Activated naive CD4-positive, alpha-beta T cell treated with anti-CD3 and anti-CD28 coated beads for 36 hours (primary cell): Measurements from ENCODE around the gene HTR3A. TPM values are rescaled to one million over a fixed set of nuclear protein-coding genes. Genes with fewer than 3 reads are reported as not detected.
A peak's percentile ranks its signal among the peaks of the same experiment; 100 is the strongest.

Experiments used
- CTCF ChIA-PET: fragments of 350-600 bp; sonication (Branson Sonifier 250); formaldehyde crosslinking; loops from one replicate; lab custom pipeline; 2021; ENCODE audit warnings: antibody characterized with exemption; lab: Charles Lee
- DNase-seq: peaks from one replicate; pipeline ENCODE4 v3.0.0-alpha.2; 2020
- H3K27ac Mint-ChIP-seq: one replicate; pipeline ENCODE4 v1.8.0; 2021; ENCODE audit warnings: mild to moderate bottlenecking, mixed read lengths
- H3K27me3 Mint-ChIP-seq: one replicate; pipeline ENCODE4 v1.8.0; 2021; ENCODE audit warnings: low read depth, mixed read lengths
- H3K36me3 Mint-ChIP-seq: one replicate; pipeline ENCODE4 v1.8.0; 2021; ENCODE audit warnings: low read depth, mixed read lengths
- H3K4me1 Mint-ChIP-seq: one replicate; pipeline ENCODE4 v1.8.0; 2021; ENCODE audit warnings: low read depth, mixed read lengths
- H3K4me3 Mint-ChIP-seq: one replicate; pipeline ENCODE4 v1.8.0; 2021; ENCODE audit warnings: mild to moderate bottlenecking, moderate library complexity, mixed read lengths
- H3K9me3 Mint-ChIP-seq: one replicate; pipeline ENCODE4 v1.8.0; 2021; ENCODE audit warnings: mixed read lengths
- intact Hi-C: fragments of 100-400 bp; cut with micrococcal nuclease; formaldehyde crosslinking; loops from one replicate; pipeline ENCODE4 v1.15.1; 2023
- total RNA-seq, 2 experiments: library from RNA; stranded (reverse); gene quantifications; one replicate each; pipeline ENCODE4 v1.2.3, GENCODE V29; 2021

Gene HTR3A
- total RNA-seq, 2 experiments from 2014 or later: not detected

DNA sequence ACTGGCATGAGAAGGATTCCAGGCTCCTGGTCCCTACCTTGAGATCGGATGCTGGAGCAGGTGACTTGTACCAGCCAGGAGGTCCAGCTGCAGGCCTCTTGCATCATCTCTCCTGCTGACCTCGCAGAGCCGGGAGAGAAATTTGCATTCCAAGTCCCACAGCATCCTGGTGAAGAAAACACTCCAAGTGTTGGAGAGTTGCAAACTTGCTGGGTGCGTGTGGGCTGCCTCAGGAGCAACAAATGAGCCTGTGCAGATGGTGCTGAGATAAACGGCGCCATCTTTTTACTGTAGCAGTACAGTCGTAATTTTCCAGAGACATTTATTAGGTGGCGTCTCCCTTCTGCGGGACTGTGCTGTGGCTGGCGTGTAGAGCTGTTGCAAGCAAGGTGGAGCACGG, 52.5 kb downstream of the HTR3A start:
- no peak overlapping the region for H3K4me3 Mint-ChIP-seq
- H3K9me3 Mint-ChIP-seq: no peaks in the 10 kb centered on the region
- intact Hi-C loops: no loop called here
- no peak overlapping the region for H3K27ac Mint-ChIP-seq
- CTCF ChIA-PET: interaction anchor here (0.6 to 3.4 kb wide), 3 partner anchors 52 to 235 kb away, joined by 3 to 15 read pairs (median 6); no protein-coding TSS in a partner anchor
- H3K36me3 Mint-ChIP-seq: no peaks in the 10 kb centered on the region
- no peaks in the 10 kb centered on the region for H3K27me3 Mint-ChIP-seq
- no peak for DNase-seq
- peaks cover 7% of the 10 kb centered on the region for H3K4me1 Mint-ChIP-seq

DNA sequence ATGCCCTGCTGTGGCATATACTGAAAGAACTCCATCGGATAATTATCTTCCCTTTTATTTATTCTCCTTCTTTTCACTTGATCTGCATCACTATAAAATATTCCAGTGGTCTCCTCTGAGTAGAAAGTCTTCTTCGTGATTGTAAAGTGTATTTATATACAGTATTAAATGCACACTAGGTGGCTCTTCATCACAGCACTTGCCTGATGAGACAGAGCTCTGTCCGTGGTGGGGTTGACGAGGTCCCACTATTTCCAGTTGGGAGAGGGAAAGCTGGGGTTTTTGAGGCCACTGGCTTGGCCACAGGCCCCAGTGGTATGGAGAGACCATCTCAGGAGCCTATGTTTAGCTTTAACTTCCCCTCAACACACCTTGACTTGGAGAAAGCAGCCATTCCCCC, 53.0 kb downstream of the HTR3A start:
- DNase-seq: no peak
- H3K36me3 Mint-ChIP-seq: no peaks in the 10 kb centered on the region
- H3K27ac Mint-ChIP-seq: no peak overlapping the region
- CTCF ChIA-PET: interaction anchor here (0.6 to 3.4 kb wide), 4 partner anchors 33 to 235 kb away, joined by 3 to 15 read pairs (median 6); no protein-coding TSS in a partner anchor
- H3K4me1 Mint-ChIP-seq: peaks cover 7% of the 10 kb centered on the region
- intact Hi-C loops: no loop called here
- H3K4me3 Mint-ChIP-seq: no peak overlapping the region
- H3K9me3 Mint-ChIP-seq: no peaks in the 10 kb centered on the region
- no peaks in the 10 kb centered on the region for H3K27me3 Mint-ChIP-seq

DNA sequence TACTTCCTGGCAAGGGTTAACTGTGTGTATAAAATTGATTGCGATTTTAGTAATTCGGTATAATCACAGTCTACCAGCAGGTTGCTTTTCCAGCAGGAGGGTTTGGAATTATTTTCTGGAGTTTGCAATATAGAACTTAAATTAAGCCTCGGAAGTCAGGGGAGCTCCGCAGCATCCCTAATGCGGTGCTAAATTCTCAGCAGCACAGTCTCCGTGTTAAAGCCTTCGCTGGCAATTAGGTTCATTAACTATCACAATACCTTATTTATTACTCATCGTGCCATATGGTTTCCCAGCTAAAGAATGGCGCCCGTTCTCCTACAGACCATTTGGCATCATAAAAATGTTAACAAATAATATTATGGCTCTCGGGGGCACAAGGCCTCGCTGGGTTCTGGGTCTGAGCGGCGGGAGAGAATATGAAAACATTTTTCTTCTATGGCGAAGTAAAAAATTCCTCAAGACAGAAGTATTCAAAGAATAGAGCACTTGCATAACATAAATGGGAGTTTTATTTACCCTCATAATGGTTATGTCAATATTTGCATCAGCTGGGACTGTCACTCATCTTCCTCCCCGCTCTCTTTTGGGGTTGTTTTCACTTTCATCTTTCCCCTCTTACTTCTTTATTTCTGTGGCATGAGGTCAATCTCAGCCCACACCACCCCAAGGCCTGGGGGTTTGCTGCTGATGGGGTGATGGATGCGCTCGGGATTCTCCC, 56.5 kb downstream of the HTR3A start:
- no peak for DNase-seq
- intact Hi-C loops: no loop called here
- Mint-ChIP-seq H3K4me1 (peaks cover 7% of the 10 kb centered on the region), H3K36me3 (no peaks in the 10 kb centered on the region), H3K9me3 (no peaks in the 10 kb centered on the region), H3K27me3 (no peaks in the 10 kb centered on the region), H3K4me3 (no peak overlapping the region), H3K27ac (no peak overlapping the region)
- CTCF ChIA-PET: no interaction called here

DNA sequence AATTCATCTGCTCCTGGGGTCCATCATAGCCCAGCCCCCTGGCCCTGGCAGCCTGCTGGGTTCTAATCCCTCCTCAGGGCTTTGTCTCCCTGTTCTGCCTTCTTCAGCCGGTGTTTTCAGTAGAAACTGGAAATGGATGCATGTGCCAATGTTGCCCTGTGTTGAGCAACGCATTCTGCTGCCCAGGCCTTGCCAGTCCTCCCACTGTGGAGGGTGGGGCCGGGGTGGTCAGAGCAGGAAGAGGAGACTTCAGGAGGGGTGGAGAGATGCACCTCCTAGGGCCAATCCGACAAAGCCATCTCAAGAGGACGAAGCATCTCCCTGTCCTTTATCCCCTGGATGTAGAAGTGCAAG, 57.0 kb downstream of the HTR3A start:
- CTCF ChIA-PET: no interaction called here

DNA sequence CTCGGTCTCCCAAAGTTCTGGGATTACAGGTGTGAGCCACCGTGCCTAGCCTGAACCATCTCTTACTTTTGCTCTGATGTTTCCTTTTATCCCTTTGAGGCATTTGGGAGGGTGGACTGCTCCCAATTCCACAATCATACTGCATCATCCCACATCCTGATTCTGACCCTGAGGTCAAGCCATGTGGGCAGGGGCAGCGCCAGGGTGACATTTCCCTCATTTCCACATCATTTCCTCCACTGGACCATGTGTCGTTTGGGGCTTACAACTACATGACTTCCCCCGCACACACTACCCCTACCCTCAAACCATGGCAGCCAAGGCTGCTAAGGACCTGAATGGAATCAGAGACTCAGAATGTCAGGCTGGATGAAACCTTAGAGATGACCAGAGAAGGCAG, 58.2 kb downstream of the HTR3A start:
- DNase-seq: no peak
- Mint-ChIP-seq H3K4me1 (peaks cover 2% of the 10 kb centered on the region), H3K27me3 (no peaks in the 10 kb centered on the region), H3K36me3 (no peaks in the 10 kb centered on the region), H3K27ac (no peak overlapping the region), H3K9me3 (no peaks in the 10 kb centered on the region), H3K4me3 (no peak overlapping the region)
- CTCF ChIA-PET: interaction anchor here (7.8 kb wide), 1 partner anchor 228 kb away, joined by 74 read pairs; no protein-coding TSS in a partner anchor
- intact Hi-C loops: no loop called here

More for the DNA sequence above, 57.0 kb downstream of the HTR3A start:
- no peaks in the 10 kb centered on the region for H3K9me3 Mint-ChIP-seq
- no peaks in the 10 kb centered on the region for H3K27me3 Mint-ChIP-seq
- peaks cover 4% of the 10 kb centered on the region for H3K4me1 Mint-ChIP-seq
- H3K27ac Mint-ChIP-seq: no peak overlapping the region
- no peaks in the 10 kb centered on the region for H3K36me3 Mint-ChIP-seq
- intact Hi-C loops: no loop called here
- H3K4me3 Mint-ChIP-seq: no peak overlapping the region
- DNase-seq: no peak

DNA sequence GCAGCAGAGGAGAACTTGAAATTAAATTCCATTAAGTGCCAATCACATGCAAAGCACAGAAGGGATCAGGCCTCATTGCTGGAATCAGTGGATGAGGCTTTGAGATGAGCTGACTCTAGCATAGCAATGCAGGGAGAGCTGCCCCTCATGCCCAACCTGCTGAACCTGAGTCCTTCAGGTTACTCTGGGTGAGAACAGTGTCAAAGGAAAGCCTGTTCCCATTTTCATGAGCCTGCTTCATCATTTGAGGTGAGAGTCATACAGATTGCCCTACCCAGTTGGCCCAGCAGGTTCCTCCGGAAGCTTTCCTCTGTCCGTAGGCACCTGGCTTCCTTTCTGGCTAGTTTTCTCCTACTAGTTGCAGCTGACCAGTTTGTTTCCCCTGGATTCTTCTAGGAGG, 58.7 kb downstream of the HTR3A start:
- intact Hi-C loops: no loop called here
- no peaks in the 10 kb centered on the region for H3K27me3 Mint-ChIP-seq
- H3K9me3 Mint-ChIP-seq: no peaks in the 10 kb centered on the region
- DNase-seq: no peak
- H3K4me1 Mint-ChIP-seq: peaks cover 2% of the 10 kb centered on the region
- no peaks in the 10 kb centered on the region for H3K36me3 Mint-ChIP-seq
- no peak overlapping the region for H3K27ac Mint-ChIP-seq
- H3K4me3 Mint-ChIP-seq: no peak overlapping the region
- CTCF ChIA-PET: interaction anchor here (7.8 kb wide), 1 partner anchor 228 kb away, joined by 74 read pairs; no protein-coding TSS in a partner anchor

DNA sequence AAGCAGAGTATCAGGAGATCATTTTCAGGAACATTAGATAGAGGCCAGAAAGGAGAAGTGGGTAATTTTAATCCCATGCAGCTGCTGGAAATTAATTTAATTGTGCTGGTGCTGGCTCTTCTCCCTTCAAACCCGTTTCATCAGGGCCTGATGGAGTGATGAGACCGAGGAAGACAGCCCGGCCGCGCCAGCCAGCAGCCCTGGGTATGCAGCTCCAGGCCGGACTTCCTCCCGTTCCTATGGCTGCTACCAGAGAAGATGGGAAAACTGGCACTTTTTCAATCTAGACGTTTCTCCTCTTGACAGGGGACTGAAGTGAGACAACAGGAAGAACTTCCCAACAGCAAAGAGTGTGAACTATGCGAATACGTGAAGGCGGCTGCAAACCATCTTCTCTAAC, 60.0 kb downstream of the HTR3A start:
- no peak overlapping the region for H3K27ac Mint-ChIP-seq
- no peaks in the 10 kb centered on the region for H3K36me3 Mint-ChIP-seq
- intact Hi-C loops: loop anchor here (5.0 kb wide), 1 partner anchor 728 kb away; no protein-coding TSS in a partner anchor
- CTCF ChIA-PET: interaction anchor here (0.9 to 7.8 kb wide), 5 partner anchors 11 to 233 kb away, joined by 3 to 74 read pairs (median 5); no protein-coding TSS in a partner anchor
- H3K27me3 Mint-ChIP-seq: no peaks in the 10 kb centered on the region
- no peaks in the 10 kb centered on the region for H3K9me3 Mint-ChIP-seq
- no peak for DNase-seq
- no peak overlapping the region for H3K4me3 Mint-ChIP-seq
- peaks cover 2% of the 10 kb centered on the region for H3K4me1 Mint-ChIP-seq

DNA sequence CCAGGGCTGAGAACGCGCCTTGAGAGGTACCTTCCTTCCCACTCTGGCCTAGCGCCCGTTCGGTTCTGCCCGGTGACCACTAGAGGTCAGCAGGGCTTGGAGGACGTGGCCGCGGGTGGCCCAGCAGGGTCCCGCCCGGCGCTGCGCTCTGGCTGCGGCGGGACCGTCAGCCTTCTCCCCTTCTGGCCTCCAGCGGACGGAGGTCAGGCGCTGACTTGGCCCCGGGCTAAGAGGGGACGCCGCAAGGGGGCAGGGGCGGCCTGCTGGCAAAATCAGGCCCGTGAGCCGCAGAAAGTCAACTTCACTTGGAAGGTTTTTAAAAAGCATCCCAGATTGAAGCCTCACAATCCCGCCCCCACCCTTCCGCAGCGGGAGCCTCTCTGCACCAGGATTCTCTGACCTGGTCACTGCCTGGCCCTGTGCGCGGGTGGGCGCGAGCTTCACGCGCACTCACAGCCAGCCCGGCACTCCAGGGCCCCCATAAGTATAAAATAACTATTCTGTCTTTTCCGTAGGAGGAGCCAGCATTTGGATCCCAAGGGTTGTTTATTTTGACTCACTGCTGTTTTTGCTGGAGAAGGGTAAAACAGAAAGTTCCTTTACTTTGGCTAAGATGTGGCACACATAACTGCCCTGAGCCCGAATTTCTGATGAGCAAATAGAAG, 61.4 kb downstream of the HTR3A start:
- no peak overlapping the region for H3K27ac Mint-ChIP-seq
- CTCF ChIA-PET: interaction anchor here (0.7 to 7.8 kb wide), 11 partner anchors 9 to 225 kb away, joined by 3 to 74 read pairs (median 3); partner anchors contain the start of gene ZBTB16
- H3K4me3 Mint-ChIP-seq: no peak overlapping the region

DNA sequence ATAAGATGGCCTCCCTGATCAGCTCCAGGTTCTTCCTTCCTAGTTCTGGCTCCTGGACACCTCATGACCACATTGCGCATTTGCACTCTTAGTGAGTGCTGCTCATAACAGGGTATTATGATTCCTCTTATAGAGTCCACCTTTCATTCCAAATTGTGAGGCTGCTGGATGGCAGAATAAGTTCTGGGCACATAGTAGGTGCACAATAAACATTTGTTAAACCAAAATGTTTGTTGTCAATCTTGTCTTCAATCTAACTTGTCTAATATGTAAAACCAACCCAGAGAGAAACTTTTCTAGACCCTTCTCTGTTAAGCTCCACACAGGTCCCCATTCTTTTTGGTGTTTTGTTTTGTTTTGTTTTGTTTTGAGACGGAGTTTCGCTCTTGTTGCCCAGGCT, 62.0 kb downstream of the HTR3A start:
- intact Hi-C loops: loop anchor here (1.0 to 5.0 kb wide), 5 partner anchors 42 to 730 kb away; no protein-coding TSS in a partner anchor
- CTCF ChIA-PET: interaction anchor here (1.0 to 7.8 kb wide), 5 partner anchors 11 to 225 kb away, joined by 3 to 74 read pairs (median 3); partner anchors contain the start of gene ZBTB16
- no peak overlapping the region for H3K27ac Mint-ChIP-seq
- H3K4me1 Mint-ChIP-seq: peaks cover 2% of the 10 kb centered on the region
- H3K36me3 Mint-ChIP-seq: no peaks in the 10 kb centered on the region
- no peaks in the 10 kb centered on the region for H3K9me3 Mint-ChIP-seq
- no peak for DNase-seq
- H3K27me3 Mint-ChIP-seq: no peaks in the 10 kb centered on the region
- H3K4me3 Mint-ChIP-seq: no peak overlapping the region

More for the DNA sequence above, 61.4 kb downstream of the HTR3A start:
- Mint-ChIP-seq H3K36me3 (no peaks in the 10 kb centered on the region), H3K27me3 (no peaks in the 10 kb centered on the region), H3K9me3 (no peaks in the 10 kb centered on the region), H3K4me1 (peaks cover 2% of the 10 kb centered on the region)
- intact Hi-C loops: loop anchor here (1.0 to 5.0 kb wide), 5 partner anchors 41 to 729 kb away; no protein-coding TSS in a partner anchor
- peak; percentile 67 for DNase-seq

DNA sequence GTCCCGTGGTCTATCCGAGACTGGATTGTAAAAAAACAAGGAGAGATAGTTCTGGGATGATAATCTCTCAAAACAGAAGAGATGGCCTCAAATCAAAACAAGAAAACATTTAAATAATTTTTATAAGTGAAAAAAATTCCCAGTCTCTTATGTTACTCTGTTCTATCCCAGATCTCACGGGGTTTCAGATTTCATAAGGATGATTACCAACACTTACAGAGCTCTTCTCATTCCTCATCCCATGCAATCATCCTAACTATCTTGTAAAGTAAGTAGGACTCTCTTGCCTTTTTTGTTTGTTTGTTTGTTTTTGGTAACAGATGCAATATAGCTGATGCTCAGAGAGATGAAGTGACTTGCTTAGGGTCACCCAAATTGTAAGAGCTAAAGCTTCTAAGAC, 64.6 kb downstream of the HTR3A start:
- Mint-ChIP-seq H3K27ac (no peak overlapping the region), H3K27me3 (no peaks in the 10 kb centered on the region), H3K36me3 (no peaks in the 10 kb centered on the region), H3K9me3 (no peaks in the 10 kb centered on the region), H3K4me3 (no peak overlapping the region), H3K4me1 (peaks cover 10% of the 10 kb centered on the region)
- CTCF ChIA-PET: interaction anchor here (1.0 to 7.8 kb wide), 3 partner anchors 148 to 222 kb away, joined by 3 to 74 read pairs (median 4); no protein-coding TSS in a partner anchor
- intact Hi-C loops: loop anchor here (5.0 kb wide), 1 partner anchor 732 kb away; no protein-coding TSS in a partner anchor
- DNase-seq: no peak
